Fibroblast of skin of back (primary cell): Measurements from ENCODE around the gene ACTG1. TPM values are rescaled to one million over a fixed set of nuclear protein-coding genes. Genes with fewer than 3 reads are reported as not detected.

ENCODE experiments used
- DNase-seq: peaks from one replicate; pipeline ENCODE4 v3.0.0-alpha.2; 2013
- polyA plus RNA-seq, 2 experiments: library from polyadenylated mRNA; unstranded; fragments of 120-200 nt; gene quantifications; one replicate each; pipeline ENCODE4 v1.2.1, GENCODE V29; 2013; ENCODE audit not compliant: insufficient read length in 2 of 2

The ACTG1 gene
- polyA plus RNA-seq (2013, experiment 1 of 2; ENCODE audit: insufficient read length), result 8,279 TPM
- 10,286 TPM for polyA plus RNA-seq (2013, experiment 2 of 2; ENCODE audit: insufficient read length)

DNA sequence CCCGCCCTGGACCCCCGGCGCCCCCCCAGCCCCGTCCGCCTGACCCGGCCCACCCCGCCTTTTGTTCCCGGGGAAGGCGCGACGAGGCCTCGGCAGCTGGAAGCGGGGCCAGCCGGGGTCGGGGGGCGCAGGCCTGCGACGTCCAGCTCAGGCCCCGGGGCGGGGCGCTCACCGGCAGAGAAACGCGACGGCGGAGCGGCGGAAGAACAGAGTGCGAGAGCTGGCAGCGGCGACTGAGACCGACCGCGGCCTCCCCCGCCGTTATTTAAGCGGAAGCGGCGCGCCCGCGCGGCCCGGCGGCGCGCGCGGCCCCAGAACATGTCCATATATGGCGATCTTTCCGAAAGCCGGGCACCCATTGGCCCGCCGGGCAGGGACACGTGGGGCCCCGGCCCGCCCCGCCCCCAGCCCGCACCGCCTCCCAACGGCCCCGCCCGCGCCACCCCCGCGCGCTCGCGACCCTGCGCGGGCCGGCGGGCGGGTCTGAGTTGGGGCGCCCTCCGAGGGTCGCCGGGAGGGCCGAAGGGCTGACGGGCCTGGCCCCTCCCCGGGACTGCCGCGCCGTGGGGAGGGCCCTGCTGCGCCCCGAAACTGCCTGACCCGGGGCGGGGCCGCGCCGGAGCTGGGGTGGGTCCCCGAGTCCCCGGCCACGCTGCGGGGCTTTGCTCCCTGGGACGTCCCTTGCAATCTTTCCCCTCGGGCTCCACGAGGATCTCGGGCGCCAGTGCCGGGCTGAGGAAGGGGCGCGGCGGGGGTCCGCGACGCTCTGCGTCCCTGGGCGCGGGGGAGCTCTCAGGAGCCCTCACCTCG lies at the start of gene ACTG1:
TSS of gene ACTG1 (minus strand) at position 238 of the 810 bp plus-strand sequence. CDS start 445 bp downstream, outside the sequence.
- DNase-seq, result peak; percentile 94

DNA sequence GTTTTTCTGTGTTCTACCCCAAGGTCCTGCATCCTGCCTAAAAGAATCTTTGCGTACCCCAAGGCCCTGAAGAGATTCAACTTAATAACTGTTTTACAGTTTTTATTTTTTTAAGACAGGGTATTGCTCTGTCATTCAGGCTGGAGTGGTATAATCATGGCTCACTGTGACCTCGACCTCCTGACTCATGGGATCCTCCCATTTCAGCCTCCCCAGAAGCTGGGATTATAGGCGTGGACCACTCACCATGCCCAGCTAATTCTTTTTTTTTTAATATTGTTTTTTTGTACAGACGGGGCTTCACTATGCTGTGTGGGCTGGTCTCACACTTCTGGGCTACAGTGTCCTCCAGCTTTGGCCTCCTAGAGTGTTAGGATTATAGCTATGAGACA lies 48.9 kb upstream of the ACTG1 start:
- DNase-seq, result peak; percentile 72

DNA sequence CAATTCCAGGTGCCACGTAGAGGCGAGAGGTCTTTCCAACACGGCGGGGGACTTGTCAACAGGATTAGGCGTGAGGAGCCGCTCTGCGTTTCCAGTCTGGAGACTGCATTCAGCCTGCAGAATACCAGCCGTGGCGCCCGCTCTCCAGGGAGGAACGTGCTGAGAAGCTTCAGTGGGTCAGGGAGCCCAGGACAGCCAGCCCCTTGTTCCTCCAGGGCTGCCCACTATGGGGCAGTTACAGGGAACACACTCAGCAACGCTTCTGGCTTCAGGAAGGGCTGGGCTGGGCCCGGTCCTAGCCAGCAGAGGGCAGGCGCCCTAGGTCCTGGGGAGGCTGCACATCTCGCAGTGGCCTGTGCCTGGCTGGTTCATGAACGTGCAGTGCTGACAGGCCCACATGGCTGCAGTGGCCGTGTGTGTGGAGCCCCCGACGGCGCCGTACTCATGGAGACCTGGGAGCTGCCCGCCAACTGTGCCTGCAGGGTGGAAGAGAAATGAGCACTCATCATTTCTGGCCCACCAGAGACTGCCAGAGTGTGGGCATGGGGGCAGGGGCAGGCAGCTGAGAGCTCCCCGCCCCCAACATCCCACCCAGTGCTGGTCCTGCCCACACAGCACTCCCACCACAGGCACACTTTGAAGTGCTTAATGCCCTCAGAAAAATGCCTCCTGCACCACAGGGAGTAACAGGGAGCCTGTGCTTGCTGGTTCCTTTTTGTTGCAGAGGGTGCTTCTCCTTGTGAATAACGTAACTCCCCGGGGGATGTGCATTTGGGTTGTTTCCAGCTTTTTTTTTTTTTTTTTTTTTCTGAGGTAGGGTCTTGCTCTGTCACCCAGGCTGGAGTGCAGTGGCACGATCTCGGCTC lies 46.6 kb upstream of the ACTG1 start:
- peak; percentile 29 for DNase-seq

DNA sequence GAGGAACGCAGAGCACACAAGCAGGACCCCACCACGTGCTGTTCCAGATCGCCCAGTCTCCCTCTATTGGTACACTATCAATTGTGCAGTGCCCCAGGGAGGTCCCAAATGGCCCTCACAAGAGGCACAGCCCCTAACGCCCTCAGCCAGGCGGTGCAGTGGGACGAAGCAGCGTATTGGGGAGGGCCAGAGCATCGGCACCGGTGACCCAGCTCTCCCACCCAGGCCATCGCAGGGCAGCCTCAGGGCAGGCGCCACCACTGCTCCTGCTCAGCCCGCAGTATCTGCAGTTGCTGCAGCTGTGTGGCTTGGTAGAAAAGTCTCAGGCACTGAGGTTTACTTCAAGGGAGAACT lies 45.5 kb upstream of the ACTG1 start:
- DNase-seq, result no peak

DNA sequence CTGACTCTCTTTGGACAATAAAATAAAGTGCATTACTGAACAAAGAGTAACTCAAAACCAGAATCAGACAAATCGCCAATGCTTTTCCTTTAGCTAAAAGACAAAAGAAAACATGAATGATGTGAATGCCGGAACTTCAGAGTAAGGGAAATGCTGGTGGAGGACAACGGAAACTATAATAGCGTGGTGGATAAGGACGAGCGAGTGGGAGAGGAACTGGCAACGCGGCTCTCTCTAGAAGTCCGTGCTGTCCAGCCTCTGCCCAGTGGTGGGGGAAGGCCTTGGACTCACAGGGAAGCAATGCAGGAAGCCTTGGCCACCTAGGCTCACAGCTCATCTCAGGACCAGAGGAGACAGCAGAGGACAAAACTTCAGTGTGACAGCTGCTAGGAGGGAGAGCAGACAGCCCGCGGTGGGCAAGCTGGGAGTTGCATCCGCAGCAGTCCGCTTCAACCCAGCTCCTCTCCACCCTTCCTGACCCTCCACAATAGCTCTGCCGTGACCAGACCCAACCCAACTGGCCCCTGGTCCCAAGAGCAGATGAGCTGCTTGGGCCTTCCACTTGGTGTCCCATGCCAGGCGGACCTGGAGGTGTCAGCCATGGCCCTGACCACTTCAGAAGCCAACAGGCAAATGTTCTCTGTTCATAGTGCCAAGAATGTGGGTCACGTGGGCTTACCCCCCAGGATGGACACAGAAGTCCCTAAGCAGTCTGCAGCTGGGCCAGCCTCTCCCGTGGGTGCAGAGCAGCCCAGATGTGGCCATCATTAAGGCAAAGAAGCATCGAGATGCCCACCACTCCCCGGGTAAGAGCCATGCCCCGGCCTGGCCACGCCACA lies 44.9 kb upstream of the ACTG1 start:
- DNase-seq, result no peak

- no peak for DNase-seq
These were observed 44.3 kb upstream of the ACTG1 start for GRCh38 chr17:81556863-81557262.

GRCh38 chr17:81556175-81556691 lies 43.6 kb upstream of the ACTG1 start:
- peak; percentile 65 for DNase-seq

GRCh38 chr17:81553616-81554181 lies 41.1 kb upstream of the ACTG1 start:
- peak; percentile 95 for DNase-seq

GRCh38 chr17:81553018-81553615 lies 40.5 kb upstream of the ACTG1 start:
- peak; percentile 82 for DNase-seq

DNA sequence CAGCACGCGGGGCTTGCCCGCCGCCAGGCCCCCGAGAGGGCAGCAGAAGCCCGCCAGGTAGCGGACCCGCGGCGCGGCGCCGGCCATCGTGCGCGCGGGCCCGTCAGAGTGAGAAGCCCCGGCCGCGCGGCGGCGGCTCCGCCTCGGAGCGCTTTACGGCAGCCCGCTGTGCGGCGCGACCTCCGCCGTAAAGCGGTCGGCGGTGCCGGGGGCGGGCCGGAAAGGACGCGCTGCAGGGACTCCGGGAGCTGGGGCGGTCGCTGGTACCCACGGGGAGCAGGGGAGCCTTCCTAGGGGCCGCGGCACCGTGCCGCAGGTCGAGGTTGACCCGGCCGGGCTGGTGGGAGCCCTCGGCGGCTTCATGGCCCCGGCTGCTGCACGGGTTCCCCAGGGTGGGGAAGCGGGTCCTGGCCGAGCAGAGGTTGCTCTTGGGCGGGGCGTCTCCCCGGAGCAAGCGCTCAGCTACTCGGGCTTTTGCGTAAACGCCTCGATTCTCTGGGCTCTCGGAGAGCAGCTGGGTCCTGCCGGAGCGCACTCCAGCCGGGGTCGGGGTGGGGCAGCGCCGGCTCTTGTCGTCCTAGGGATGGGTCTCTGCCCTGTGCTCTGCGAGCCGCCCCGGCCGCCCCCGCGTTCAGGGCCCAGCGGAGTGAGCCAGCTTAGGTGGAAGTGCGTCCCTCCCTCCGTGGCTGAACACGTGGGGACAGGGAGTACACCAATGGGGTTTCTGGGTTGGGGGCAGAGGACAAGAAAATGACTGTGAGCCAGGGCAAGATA lies 39.8 kb upstream of the ACTG1 start, which contains the start of gene FAAP100:
TSS of gene FAAP100 (minus strand) at position 110 of the 774 bp plus-strand sequence. CDS start at position 87, 23 bp downstream.
- DNase-seq, result peak; percentile 80

- DNase-seq, result no peak
These were observed 39.1 kb upstream of the ACTG1 start for GRCh38 chr17:81551458-81552243.

GRCh38 chr17:81550830-81551457 lies 38.3 kb upstream of the ACTG1 start:
- DNase-seq, result no peak

- DNase-seq, result no peak
These were observed 37.7 kb upstream of the ACTG1 start for GRCh38 chr17:81550285-81550684.

DNA sequence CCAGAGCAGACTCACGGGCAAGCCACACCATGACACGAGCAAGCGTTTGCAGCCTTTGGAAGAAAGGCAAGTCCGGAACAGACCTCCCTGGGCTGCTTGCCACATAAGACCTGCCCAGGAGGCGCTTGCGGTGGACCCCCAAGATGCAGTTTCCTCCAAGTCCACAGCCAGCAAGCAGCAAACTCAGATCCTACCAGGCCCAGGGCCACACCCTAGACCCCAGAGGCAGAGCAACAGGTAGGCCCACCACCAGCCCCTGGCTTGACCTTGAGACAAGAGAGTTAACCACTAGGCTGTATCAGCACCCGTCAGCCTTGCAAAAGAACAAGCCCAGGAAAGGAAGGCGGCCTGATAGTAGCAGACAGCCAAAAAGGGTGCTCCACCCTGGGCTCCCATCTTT lies 37.2 kb upstream of the ACTG1 start:
- DNase-seq, result no peak

DNA sequence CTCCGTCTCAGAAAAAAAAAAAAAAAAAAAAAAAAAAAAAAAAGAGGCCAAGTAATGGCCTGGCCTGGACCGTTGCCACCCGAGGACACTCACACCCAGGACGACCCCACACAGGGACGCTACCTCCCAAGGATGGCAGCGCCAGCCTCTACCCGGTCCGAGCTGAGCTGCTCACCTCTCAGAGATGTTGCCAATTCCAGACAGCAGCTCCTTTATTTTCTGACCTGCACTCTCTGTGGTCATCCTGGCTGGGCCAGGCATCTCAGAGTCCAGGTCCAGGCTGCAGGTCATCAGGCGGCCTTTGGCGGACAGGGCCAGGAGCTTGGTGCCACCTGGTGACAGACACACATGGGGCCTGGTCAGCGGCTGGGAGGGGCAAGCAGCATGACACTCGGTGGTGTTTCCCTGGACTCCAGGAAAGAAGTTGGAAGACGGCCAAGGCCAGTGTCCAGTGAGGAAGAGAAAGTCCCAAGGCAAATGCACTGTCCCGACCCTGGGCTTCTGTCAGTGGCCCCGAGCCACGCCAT lies 36.5 kb upstream of the ACTG1 start:
- DNase-seq, result no peak

- no peak for DNase-seq
These were observed 35.0 kb upstream of the ACTG1 start for GRCh38 chr17:81547614-81547982.

GRCh38 chr17:81546906-81547613 lies 34.5 kb upstream of the ACTG1 start:
- no peak for DNase-seq
